ENCODE data around the gene ARHGEF4.

ARHGEF4 gene

GRCh38 chr2:131042148-131042775, 205.5 kb downstream of the ARHGEF4 start:
- Histone ChIP-seq H3K27ac (ENCODE audit: insufficient read depth, low read depth, low read length, poor library complexity, severe bottlenecking) (no peak overlapping the region), H3K4me3 (ENCODE audit: insufficient read depth, low read depth, low read length) (no peak overlapping the region), H3K36me3 (ENCODE audit: control insufficient read depth, insufficient read depth, low read length) (no peaks in the 10 kb centered on the region), H3K9me3 (ENCODE audit: control insufficient read depth, low read length) (no peaks in the 10 kb centered on the region), H3K27me3 (ENCODE audit: control insufficient read depth, insufficient read depth, low read length, poor library complexity, severe bottlenecking) (no peaks in the 10 kb centered on the region), H3K4me1 (ENCODE audit: control insufficient read depth, insufficient read depth, low read length) (peaks cover 5% of the 10 kb centered on the region)
- WGBS, 2 experiments, result 92 to 93% methylated on average over 7 of the region's 7 CpGs

GRCh38 chr2:131043199-131044074, 206.7 kb downstream of the ARHGEF4 start:
- H3K9me3 ChIP-seq (ENCODE audit: control insufficient read depth, low read length), result no peaks in the 10 kb centered on the region
- H3K36me3 ChIP-seq (ENCODE audit: control insufficient read depth, insufficient read depth, low read length), result no peaks in the 10 kb centered on the region
- H3K4me3 ChIP-seq (ENCODE audit: insufficient read depth, low read depth, low read length), result no peak overlapping the region
- H3K4me1 ChIP-seq (ENCODE audit: control insufficient read depth, insufficient read depth, low read length), result peaks cover 5% of the 10 kb centered on the region
- no peaks in the 10 kb centered on the region for H3K27me3 ChIP-seq (ENCODE audit: control insufficient read depth, insufficient read depth, low read length, poor library complexity, severe bottlenecking)
- H3K27ac ChIP-seq (ENCODE audit: insufficient read depth, low read depth, low read length, poor library complexity, severe bottlenecking), result no peak overlapping the region
- 91 to 93% methylated on average over 18 of the region's 18 CpGs for WGBS, 2 experiments

- 89 to 91% methylated on average over 24 of the region's 24 CpGs for WGBS, 2 experiments
- H3K27ac ChIP-seq (ENCODE audit: insufficient read depth, low read depth, low read length, poor library complexity, severe bottlenecking), result no peak overlapping the region
- peaks cover 3% of the 10 kb centered on the region for H3K36me3 ChIP-seq (ENCODE audit: control insufficient read depth, insufficient read depth, low read length)
- peaks cover 5% of the 10 kb centered on the region for H3K4me1 ChIP-seq (ENCODE audit: control insufficient read depth, insufficient read depth, low read length)
- H3K9me3 ChIP-seq (ENCODE audit: control insufficient read depth, low read length), result no peaks in the 10 kb centered on the region
- H3K4me3 ChIP-seq (ENCODE audit: insufficient read depth, low read depth, low read length), result no peak overlapping the region
- no peaks in the 10 kb centered on the region for H3K27me3 ChIP-seq (ENCODE audit: control insufficient read depth, insufficient read depth, low read length, poor library complexity, severe bottlenecking)
Observed at GRCh38 chr2:131044075-131044756, 207.5 kb downstream of the ARHGEF4 start.

GRCh38 chr2:131044757-131045150, 208.0 kb downstream of the ARHGEF4 start:
- Histone ChIP-seq H3K36me3 (ENCODE audit: control insufficient read depth, insufficient read depth, low read length) (peaks cover 8% of the 10 kb centered on the region), H3K9me3 (ENCODE audit: control insufficient read depth, low read length) (no peaks in the 10 kb centered on the region), H3K4me3 (ENCODE audit: insufficient read depth, low read depth, low read length) (no peak overlapping the region), H3K27me3 (ENCODE audit: control insufficient read depth, insufficient read depth, low read length, poor library complexity, severe bottlenecking) (no peaks in the 10 kb centered on the region), H3K27ac (ENCODE audit: insufficient read depth, low read depth, low read length, poor library complexity, severe bottlenecking) (no peak overlapping the region), H3K4me1 (ENCODE audit: control insufficient read depth, insufficient read depth, low read length) (peaks cover 5% of the 10 kb centered on the region)
- 91 to 94% methylated on average over 11 of the region's 11 CpGs for WGBS, 2 experiments

GRCh38 chr2:131045286-131046027, 208.7 kb downstream of the ARHGEF4 start:
- no peak overlapping the region for H3K4me3 ChIP-seq (ENCODE audit: insufficient read depth, low read depth, low read length)
- H3K27me3 ChIP-seq (ENCODE audit: control insufficient read depth, insufficient read depth, low read length, poor library complexity, severe bottlenecking), result no peaks in the 10 kb centered on the region
- H3K4me1 ChIP-seq (ENCODE audit: control insufficient read depth, insufficient read depth, low read length), result peaks cover 5% of the 10 kb centered on the region
- peaks cover 14% of the 10 kb centered on the region for H3K36me3 ChIP-seq (ENCODE audit: control insufficient read depth, insufficient read depth, low read length)
- WGBS, 2 experiments, result 89 to 92% methylated on average over 8 of the region's 8 CpGs
- H3K27ac ChIP-seq (ENCODE audit: insufficient read depth, low read depth, low read length, poor library complexity, severe bottlenecking), result no peak overlapping the region
- H3K9me3 ChIP-seq (ENCODE audit: control insufficient read depth, low read length), result no peaks in the 10 kb centered on the region

- Histone ChIP-seq H3K27me3 (ENCODE audit: control insufficient read depth, insufficient read depth, low read length, poor library complexity, severe bottlenecking) (no peaks in the 10 kb centered on the region), H3K36me3 (ENCODE audit: control insufficient read depth, insufficient read depth, low read length) (peaks cover 15% of the 10 kb centered on the region), H3K9me3 (ENCODE audit: control insufficient read depth, low read length) (no peaks in the 10 kb centered on the region), H3K4me1 (ENCODE audit: control insufficient read depth, insufficient read depth, low read length) (peaks cover 3% of the 10 kb centered on the region), H3K4me3 (ENCODE audit: insufficient read depth, low read depth, low read length) (no peak overlapping the region), H3K27ac (ENCODE audit: insufficient read depth, low read depth, low read length, poor library complexity, severe bottlenecking) (no peak overlapping the region)
- 95 to 96% methylated on average over 32 of the region's 32 CpGs for WGBS, 2 experiments
Observed at GRCh38 chr2:131046028-131046917, 209.6 kb downstream of the ARHGEF4 start.

GRCh38 chr2:131046918-131047652, 210.4 kb downstream of the ARHGEF4 start:
- Histone ChIP-seq H3K36me3 (ENCODE audit: control insufficient read depth, insufficient read depth, low read length) (peaks cover 20% of the 10 kb centered on the region), H3K27ac (ENCODE audit: insufficient read depth, low read depth, low read length, poor library complexity, severe bottlenecking) (no peak overlapping the region), H3K27me3 (ENCODE audit: control insufficient read depth, insufficient read depth, low read length, poor library complexity, severe bottlenecking) (no peaks in the 10 kb centered on the region), H3K9me3 (ENCODE audit: control insufficient read depth, low read length) (no peaks in the 10 kb centered on the region), H3K4me1 (ENCODE audit: control insufficient read depth, insufficient read depth, low read length) (no peaks in the 10 kb centered on the region), H3K4me3 (ENCODE audit: insufficient read depth, low read depth, low read length) (no peak overlapping the region)
- 96 to 97% methylated on average over 18 of the region's 18 CpGs for WGBS, 2 experiments

- Histone ChIP-seq H3K27me3 (ENCODE audit: control insufficient read depth, insufficient read depth, low read length, poor library complexity, severe bottlenecking) (no peaks in the 10 kb centered on the region), H3K36me3 (ENCODE audit: control insufficient read depth, insufficient read depth, low read length) (peaks cover 24% of the 10 kb centered on the region), H3K4me1 (ENCODE audit: control insufficient read depth, insufficient read depth, low read length) (no peaks in the 10 kb centered on the region), H3K9me3 (ENCODE audit: control insufficient read depth, low read length) (no peaks in the 10 kb centered on the region), H3K27ac (ENCODE audit: insufficient read depth, low read depth, low read length, poor library complexity, severe bottlenecking) (no peak overlapping the region), H3K4me3 (ENCODE audit: insufficient read depth, low read depth, low read length) (no peak overlapping the region)
- WGBS, 2 experiments, result 93 to 95% methylated on average over 11 of the region's 11 CpGs
Observed at GRCh38 chr2:131047920-131048560, 211.3 kb downstream of the ARHGEF4 start.
